ENCODE data around the gene ADAT1. TPM values are rescaled to one million over a fixed set of nuclear protein-coding genes. Genes with fewer than 3 reads are reported as not detected.

Gene ADAT1
- total RNA-seq, 1 experiment from 2014 or later, result 44.2 TPM

- H3K9ac ChIP-seq (ENCODE audit: low read length), result no peak overlapping the region
- no peak for DNase-seq (ENCODE audit: low read depth, low spot score)
- no peak overlapping the region for H2AFZ ChIP-seq (ENCODE audit: low read depth, low read length, poor library complexity, severe bottlenecking)
- no peak overlapping the region for H3K27ac ChIP-seq (ENCODE audit: low read depth, low read length)
- ChIA-PET CTCF (no interaction called here), RAD21 (ENCODE audit: low non-redundant PET in 1 of 2, low total read pairs in 2 of 2, uncharacterized antibody in 2 of 2, unreplicated experiment in 2 of 2) (no interaction called here), POLR2A (no interaction called here)
- H4K20me1 ChIP-seq (ENCODE audit: insufficient read depth), result no peaks in the 10 kb centered on the region
- peaks cover 9 to 20% of the 10 kb centered on the region in 2 experiments for H3K4me1 ChIP-seq (ENCODE audit: control insufficient read depth in 1 of 2, insufficient read depth in 2 of 2, low read length in 2 of 2)
- H3K27me3 ChIP-seq (ENCODE audit: insufficient read depth, low read length), result no peaks in the 10 kb centered on the region
- intact Hi-C loops (cut with micrococcal nuclease), result loop anchor here (5.0 kb wide), 1 partner anchor 63 kb away; the partner anchor contains the start of gene ADAT1
- no peaks in the 10 kb centered on the region; a peak in 1 of 4 replicates for H3K36me3 ChIP-seq (ENCODE audit: control insufficient read depth in 1 of 2, insufficient read depth in 2 of 2, low read length in 2 of 2)
- H3K4me3 ChIP-seq (replicated peaks in 1 of 2; ENCODE audit: low read depth in 1 of 2, low read length in 2 of 2), result no peak overlapping the region
- ATAC-seq, result no peak
- TF ChIP-seq ZBTB33 (IDR thresholded peaks at IDR 0.05; ENCODE audit: extremely low read depth, insufficient replicate concordance, low read length) (no peak), ATF3 (IDR thresholded peaks at IDR 0.05) (no peak)
- H3K79me2 ChIP-seq (ENCODE audit: insufficient read depth, low read length), result no peaks in the 10 kb centered on the region
- no peaks in the 10 kb centered on the region for H3K9me2 ChIP-seq (ENCODE audit: insufficient read depth)
- no peak overlapping the region for H3K4me2 ChIP-seq (ENCODE audit: low read length)
- no TSS peak for BruUV-seq (replicated peaks)
- no peaks in the 10 kb centered on the region for H3K9me3 ChIP-seq (ENCODE audit: control insufficient read depth in 1 of 2, insufficient read depth in 1 of 2, low read depth in 1 of 2, low read length in 2 of 2)
These were observed 63.3 kb downstream of the ADAT1 start for GRCh38 chr16:75559564-75560372.

- Histone ChIP-seq H3K79me2 (ENCODE audit: insufficient read depth, low read length) (no peaks in the 10 kb centered on the region), H3K4me2 (ENCODE audit: low read length) (no peak overlapping the region), H3K4me1 (ENCODE audit: control insufficient read depth in 1 of 2, insufficient read depth in 2 of 2, low read length in 2 of 2) (peaks cover 10 to 21% of the 10 kb centered on the region in 2 experiments; a peak in 3 of 4 replicates), H3K9me3 (ENCODE audit: control insufficient read depth in 1 of 2, insufficient read depth in 1 of 2, low read depth in 1 of 2, low read length in 2 of 2) (no peaks in the 10 kb centered on the region), H3K36me3 (ENCODE audit: control insufficient read depth in 1 of 2, insufficient read depth in 2 of 2, low read length in 2 of 2) (no peaks in the 10 kb centered on the region; a peak in 1 of 4 replicates), H3K27ac (ENCODE audit: low read depth, low read length) (no peak overlapping the region), H2AFZ (ENCODE audit: low read depth, low read length, poor library complexity, severe bottlenecking) (no peak overlapping the region), H4K20me1 (ENCODE audit: insufficient read depth) (no peaks in the 10 kb centered on the region), H3K9ac (ENCODE audit: low read length) (no peak overlapping the region), H3K4me3 (replicated peaks in 1 of 2; ENCODE audit: low read depth in 1 of 2, low read length in 2 of 2) (no peak overlapping the region), H3K27me3 (ENCODE audit: insufficient read depth, low read length) (no peaks in the 10 kb centered on the region), H3K9me2 (ENCODE audit: insufficient read depth) (no peaks in the 10 kb centered on the region)
- ChIA-PET POLR2A (no interaction called here), RAD21 (ENCODE audit: low non-redundant PET in 1 of 2, low total read pairs in 2 of 2, uncharacterized antibody in 2 of 2, unreplicated experiment in 2 of 2) (no interaction called here), CTCF (no interaction called here)
- intact Hi-C loops (cut with micrococcal nuclease), result loop anchor here (5.0 kb wide), 1 partner anchor 63 kb away; the partner anchor contains the start of gene ADAT1
- DNase-seq (ENCODE audit: low read depth, low spot score) (no peak), ATAC-seq (no peak)
- BruUV-seq (replicated peaks), result no TSS peak
- TF ChIP-seq CEBPB (IDR thresholded peaks at IDR 0.05; ENCODE audit: low read depth) (no peak), FOSL1 (IDR thresholded peaks at IDR 0.05; ENCODE audit: low read depth) (no peak), EZH2phosphoT487 (IDR thresholded peaks at IDR 0.05; ENCODE audit: borderline replicate concordance) (no peak), ATF3 (IDR thresholded peaks at IDR 0.05) (no peak), EGR1 (IDR thresholded peaks at IDR 0.05; ENCODE audit: low read depth) (no peak), ZBTB33 (IDR thresholded peaks at IDR 0.05; ENCODE audit: extremely low read depth, insufficient replicate concordance, low read length) (no peak), CBX3 (IDR thresholded peaks at IDR 0.05; ENCODE audit: low read depth) (no peak), RAD21 (IDR thresholded peaks at IDR 0.05; ENCODE audit: low read depth) (no peak), JUND (IDR thresholded peaks at IDR 0.05) (no peak), ZNF274 (IDR thresholded peaks at IDR 0.05; ENCODE audit: low read depth, low read length) (no peak), TCF7L2 (IDR thresholded peaks at IDR 0.05; ENCODE audit: borderline replicate concordance, extremely low read depth, insufficient read depth, insufficient read length) (no peak), YY1 (IDR thresholded peaks at IDR 0.05; ENCODE audit: extremely low read depth, insufficient replicate concordance, low read depth, low read length) (no peak)
These were observed 64.2 kb downstream of the ADAT1 start for GRCh38 chr16:75558846-75559401.
